BLaER1 (cell line): Measurements from ENCODE around the gene VRK1.

ENCODE experiments used
- H3K27ac ChIP-seq: shearing (Covaris generic); formaldehyde crosslinking; 2 replicates; pipeline ENCODE4 v1.8.1; 2022
- H3K27me3 ChIP-seq: shearing (Covaris generic); formaldehyde crosslinking; 2 replicates; pipeline ENCODE4 v1.8.1; 2022
- H3K36me3 ChIP-seq: shearing (Covaris generic); formaldehyde crosslinking; 2 replicates; pipeline ENCODE4 v1.8.1; 2022
- H3K4me1 ChIP-seq: shearing (Covaris generic); formaldehyde crosslinking; 2 replicates; pipeline ENCODE4 v1.8.1; 2022
- H3K4me2 ChIP-seq: shearing (Covaris generic); formaldehyde crosslinking; 2 replicates; pipeline ENCODE4 v1.8.1; 2022
- H3K4me3 ChIP-seq: shearing (Covaris generic); formaldehyde crosslinking; 2 replicates; pipeline ENCODE4 v1.8.1; 2022
- H3K9ac ChIP-seq: shearing (Covaris generic); formaldehyde crosslinking; 2 replicates; pipeline ENCODE4 v1.8.1; 2022
- H3K9me3 ChIP-seq: shearing (Covaris generic); formaldehyde crosslinking; 2 replicates; pipeline ENCODE4 v1.8.1; 2022
- H4K20me1 ChIP-seq: shearing (Covaris generic); formaldehyde crosslinking; 2 replicates; pipeline ENCODE4 v1.8.1; 2022
- Cebpa-rat ChIP-seq: shearing (Covaris generic); IDR thresholded peaks from 2 replicates; pipeline ENCODE4 v1.8.1; 2022

Gene VRK1

DNA sequence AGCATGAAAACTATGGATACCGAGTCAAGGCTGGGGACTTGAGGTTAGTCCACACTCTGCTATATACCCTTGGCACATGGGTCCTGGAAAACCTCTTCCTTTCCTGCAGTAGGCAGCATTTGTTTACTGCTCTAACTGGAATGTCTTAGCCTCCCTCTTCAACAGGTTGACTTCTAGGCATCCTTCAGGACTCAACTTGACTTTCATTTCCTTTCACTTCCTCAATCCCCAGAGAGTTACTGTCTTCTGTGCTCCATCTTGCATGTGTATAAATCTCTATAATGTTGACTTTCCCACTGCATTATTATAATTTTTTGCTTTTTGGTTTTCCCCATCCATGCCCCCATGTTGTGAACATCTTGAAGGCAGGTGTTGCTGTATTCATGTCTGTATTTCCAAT is 107.9 kb downstream of the VRK1 start:
- peak overlapping the region; percentile 35 for H3K4me2 ChIP-seq
- peaks cover 37% of the 10 kb centered on the region for H3K9me3 ChIP-seq
- peaks cover 43% of the 10 kb centered on the region for H3K36me3 ChIP-seq
- H3K9ac ChIP-seq, result no peak overlapping the region
- H3K4me3 ChIP-seq, result no peak overlapping the region
- no peaks in the 10 kb centered on the region for H4K20me1 ChIP-seq
- TF ChIP-seq Cebpa-rat, result no peak
- no peaks in the 10 kb centered on the region for H3K27me3 ChIP-seq
- H3K27ac ChIP-seq, result no peak overlapping the region
- peaks cover 86% of the 10 kb centered on the region for H3K4me1 ChIP-seq

DNA sequence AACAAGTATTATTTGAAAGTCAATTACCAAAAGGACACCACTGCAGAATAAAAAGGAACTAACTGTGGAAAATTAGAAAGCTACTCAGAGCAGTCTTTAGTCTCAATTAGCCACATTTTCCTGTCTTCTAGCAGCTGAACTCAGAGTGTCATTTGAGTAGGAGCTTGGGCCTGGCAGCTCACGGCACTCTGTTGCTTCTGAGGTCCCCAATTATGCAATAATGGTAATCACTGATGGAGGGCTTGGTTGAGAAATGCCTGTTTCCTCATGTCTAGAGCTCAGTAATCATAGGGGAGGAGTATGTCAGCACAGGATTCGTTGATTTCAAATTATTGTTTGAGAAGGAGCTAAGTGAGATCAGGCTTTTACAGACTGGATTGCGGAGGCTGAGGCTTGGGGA is 108.6 kb downstream of the VRK1 start:
- peak overlapping the region; percentile 25 for H3K27ac ChIP-seq
- no peaks in the 10 kb centered on the region for H3K27me3 ChIP-seq
- TF ChIP-seq Cebpa-rat, result peak; percentile 52; the same call in 1 of the 2 replicates
- no peak overlapping the region for H3K9ac ChIP-seq
- H4K20me1 ChIP-seq, result no peaks in the 10 kb centered on the region
- peak overlapping the region; percentile 35 for H3K4me2 ChIP-seq
- peaks cover 87% of the 10 kb centered on the region for H3K4me1 ChIP-seq
- H3K4me3 ChIP-seq, result no peak overlapping the region
- peaks cover 44% of the 10 kb centered on the region for H3K36me3 ChIP-seq
- H3K9me3 ChIP-seq, result peaks cover 39% of the 10 kb centered on the region

DNA sequence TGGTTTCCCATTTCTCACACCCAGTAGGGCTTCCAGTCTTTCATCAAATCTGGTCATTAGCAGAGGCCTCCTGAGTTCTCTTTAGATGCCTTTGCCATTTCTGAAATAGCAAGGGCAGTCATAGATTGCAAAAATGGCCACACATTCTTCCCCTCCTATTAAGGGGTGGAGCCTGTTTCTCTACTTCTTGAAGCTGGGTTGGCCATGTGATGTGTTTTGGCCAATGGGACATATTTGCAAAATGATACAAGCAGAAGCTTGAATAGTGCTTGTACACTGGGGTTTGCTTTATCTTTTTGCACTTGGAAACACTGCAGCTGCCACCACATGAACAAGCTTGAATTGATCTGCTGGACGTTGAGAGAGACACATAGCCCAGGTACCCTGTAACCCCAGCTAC is 109.3 kb downstream of the VRK1 start:
- Histone ChIP-seq H3K36me3 (peaks cover 44% of the 10 kb centered on the region), H3K4me3 (no peak overlapping the region), H4K20me1 (no peaks in the 10 kb centered on the region), H3K27me3 (no peaks in the 10 kb centered on the region), H3K4me1 (peaks cover 87% of the 10 kb centered on the region), H3K9me3 (peaks cover 39% of the 10 kb centered on the region), H3K4me2 (peak overlapping the region; percentile 35), H3K27ac (peak overlapping the region; percentile 25), H3K9ac (no peak overlapping the region)
- no peak for TF ChIP-seq Cebpa-rat

GRCh38 chr14:96909841-96910364 is 112.7 kb downstream of the VRK1 start:
- no peak for TF ChIP-seq Cebpa-rat
- Histone ChIP-seq H3K27me3 (no peaks in the 10 kb centered on the region), H3K36me3 (peaks cover 60% of the 10 kb centered on the region), H3K4me1 (peaks cover 98% of the 10 kb centered on the region), H3K4me3 (peak overlapping the region; percentile 45; the same call in 1 of the 2 replicates), H3K27ac (peak overlapping the region; percentile 93), H3K9ac (peak overlapping the region; percentile 64; the same call in 1 of the 2 replicates), H4K20me1 (no peaks in the 10 kb centered on the region), H3K4me2 (peak overlapping the region; percentile 78), H3K9me3 (peaks cover 64% of the 10 kb centered on the region)

- H3K4me1 ChIP-seq, result peaks cover 90% of the 10 kb centered on the region
- H3K27ac ChIP-seq, result peak overlapping the region; percentile 93
- TF ChIP-seq Cebpa-rat, result peak; percentile 37; the same call in 1 of the 2 replicates
- peaks cover 81% of the 10 kb centered on the region for H3K9me3 ChIP-seq
- peak overlapping the region; percentile 78 for H3K4me2 ChIP-seq
- H4K20me1 ChIP-seq, result no peaks in the 10 kb centered on the region
- H3K4me3 ChIP-seq, result peak overlapping the region; percentile 32; the same call in 1 of the 2 replicates
- H3K9ac ChIP-seq, result peak overlapping the region; percentile 64
- no peaks in the 10 kb centered on the region for H3K27me3 ChIP-seq
- peaks cover 72% of the 10 kb centered on the region for H3K36me3 ChIP-seq
Measured at GRCh38 chr14:96911499-96912149, 114.4 kb downstream of the VRK1 start.

DNA sequence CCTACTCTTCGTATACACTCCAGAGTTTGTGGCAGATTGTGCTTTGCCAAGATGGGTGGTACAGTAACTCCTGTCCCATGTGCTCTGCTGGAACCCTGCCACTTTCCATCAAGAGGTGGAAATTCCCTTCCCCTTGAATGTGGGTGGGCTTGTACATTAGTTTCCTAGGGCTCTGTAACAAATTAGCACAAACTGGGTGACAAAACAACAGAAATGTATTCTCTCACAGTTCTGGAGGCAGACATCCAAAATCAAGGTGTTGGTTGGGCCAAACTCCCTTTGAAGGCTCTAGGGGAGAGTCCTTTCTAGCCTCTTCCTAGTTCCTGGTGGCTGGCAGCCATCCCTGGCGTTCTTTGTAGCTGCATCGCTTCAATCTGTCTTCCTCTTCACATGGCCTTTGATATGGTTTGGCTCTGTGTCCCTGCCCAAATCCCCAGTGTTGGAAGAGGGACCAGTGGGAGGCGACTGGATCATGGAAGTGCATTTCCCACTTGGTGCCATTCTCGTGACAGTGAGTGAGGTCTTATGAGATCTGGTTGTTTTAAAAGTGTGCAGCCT is 117.5 kb downstream of the VRK1 start:
- Histone ChIP-seq H4K20me1 (no peaks in the 10 kb centered on the region), H3K36me3 (peaks cover 46% of the 10 kb centered on the region), H3K9me3 (peaks cover 55% of the 10 kb centered on the region), H3K4me3 (no peak overlapping the region), H3K27ac (peak overlapping the region; percentile 93), H3K27me3 (no peaks in the 10 kb centered on the region), H3K4me1 (peaks cover 90% of the 10 kb centered on the region), H3K4me2 (no peak overlapping the region), H3K9ac (no peak overlapping the region)
- TF ChIP-seq Cebpa-rat, result no peak

- Histone ChIP-seq H3K27me3 (no peaks in the 10 kb centered on the region), H4K20me1 (no peaks in the 10 kb centered on the region), H3K4me2 (no peak overlapping the region), H3K4me1 (peaks cover 92% of the 10 kb centered on the region), H3K27ac (peak overlapping the region; percentile 83; the same call in 1 of the 2 replicates), H3K36me3 (peaks cover 38% of the 10 kb centered on the region), H3K9ac (no peak overlapping the region), H3K4me3 (0 out of 2 replicates have a peak overlapping the region, but pooled peaks have one; percentile 15), H3K9me3 (peaks cover 47% of the 10 kb centered on the region)
- no peak for TF ChIP-seq Cebpa-rat
Measured at GRCh38 chr14:96915478-96915877, 118.3 kb downstream of the VRK1 start.

DNA sequence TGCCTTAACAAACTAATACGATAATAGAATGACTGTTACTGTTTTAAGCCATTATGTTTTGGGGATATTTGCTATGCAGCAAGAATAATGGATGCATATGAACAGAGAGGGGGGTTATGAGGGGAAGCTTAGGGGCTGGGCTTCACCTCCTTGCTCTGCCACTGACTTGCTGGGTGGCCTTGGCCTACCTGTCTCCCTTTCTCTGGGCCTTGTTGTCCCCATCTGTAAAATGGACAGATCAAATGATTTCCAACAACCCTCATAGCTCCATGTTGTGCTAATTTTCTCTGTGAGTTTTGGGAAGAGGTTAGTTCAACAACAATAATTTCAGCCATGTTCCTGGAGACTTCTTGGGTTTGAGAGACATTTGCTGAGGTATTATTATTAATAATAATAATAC is 119.6 kb downstream of the VRK1 start:
- Histone ChIP-seq H3K27ac (peak overlapping the region; percentile 83), H3K9ac (no peak overlapping the region), H3K4me2 (peak overlapping the region; percentile 59), H4K20me1 (no peaks in the 10 kb centered on the region), H3K27me3 (no peaks in the 10 kb centered on the region), H3K4me3 (no peak overlapping the region), H3K36me3 (peaks cover 38% of the 10 kb centered on the region), H3K4me1 (peaks cover 91% of the 10 kb centered on the region), H3K9me3 (peaks cover 51% of the 10 kb centered on the region)
- TF ChIP-seq Cebpa-rat, result no peak

DNA sequence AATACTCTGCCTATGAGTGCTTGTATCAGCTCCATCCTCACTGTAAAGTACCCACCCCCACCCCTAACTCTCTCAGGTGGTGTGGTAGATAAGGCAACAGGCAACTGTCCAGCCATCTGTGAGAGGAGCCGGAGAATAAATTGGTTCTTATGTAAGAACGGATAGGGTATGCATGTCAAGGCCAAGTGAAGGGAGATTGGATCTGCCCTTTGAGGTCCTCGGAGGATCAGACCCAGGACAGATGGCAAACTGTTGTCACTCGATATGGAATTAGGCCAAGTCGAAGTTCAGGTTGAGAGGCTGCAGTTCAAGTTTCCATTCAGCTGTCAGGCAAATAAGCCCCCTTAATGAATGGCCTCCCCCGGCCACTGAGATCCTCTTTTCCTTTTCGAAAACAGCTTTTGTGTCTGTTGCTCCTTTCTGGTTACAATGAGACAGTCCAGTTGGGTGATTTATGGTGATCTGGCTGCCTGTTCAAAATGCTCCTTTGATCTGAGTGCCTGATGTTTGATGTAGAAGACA is 120.3 kb downstream of the VRK1 start:
- no peaks in the 10 kb centered on the region for H4K20me1 ChIP-seq
- peak overlapping the region; percentile 59 for H3K4me2 ChIP-seq
- peaks cover 58% of the 10 kb centered on the region for H3K9me3 ChIP-seq
- peaks cover 39% of the 10 kb centered on the region for H3K36me3 ChIP-seq
- no peak for TF ChIP-seq Cebpa-rat
- H3K27ac ChIP-seq, result peak overlapping the region; percentile 83
- no peaks in the 10 kb centered on the region for H3K27me3 ChIP-seq
- H3K9ac ChIP-seq, result peak overlapping the region; percentile 2; the same call in 1 of the 2 replicates
- no peak overlapping the region for H3K4me3 ChIP-seq
- H3K4me1 ChIP-seq, result peaks cover 84% of the 10 kb centered on the region

- H3K4me1 ChIP-seq, result peaks cover 81% of the 10 kb centered on the region
- H4K20me1 ChIP-seq, result no peaks in the 10 kb centered on the region
- peak overlapping the region; percentile 83 for H3K27ac ChIP-seq
- peaks cover 25% of the 10 kb centered on the region for H3K36me3 ChIP-seq
- H3K9me3 ChIP-seq, result peaks cover 43% of the 10 kb centered on the region
- TF ChIP-seq Cebpa-rat, result 0 out of 2 replicates have a peak, but pooled peaks have one; percentile 23
- no peaks in the 10 kb centered on the region for H3K27me3 ChIP-seq
- H3K4me2 ChIP-seq, result peak overlapping the region; percentile 59
- H3K4me3 ChIP-seq, result no peak overlapping the region
- H3K9ac ChIP-seq, result peak overlapping the region; percentile 62; the same call in 1 of the 2 replicates
Measured at GRCh38 chr14:96920023-96920422, 122.8 kb downstream of the VRK1 start.
